Measurements from ENCODE around the gene CFAP100.

- no peak for TF ChIP-seq CTCF (IDR thresholded peaks at IDR 0.05; ENCODE audit: poor library complexity)
- TF ChIP-seq EZH2 (IDR thresholded peaks at IDR 0.05; ENCODE audit: borderline replicate concordance), result no peak
- no peak for TF ChIP-seq EZH2phosphoT487 (IDR thresholded peaks at IDR 0.05; ENCODE audit: low read depth, severe bottlenecking, unreplicated experiment)
These were observed 24.0 kb downstream of the CFAP100 start for GRCh38 chr3:126418661-126419131.

All from hepatocyte (in vitro differentiated cells).